GM18861 (cell line): Measurements from ENCODE around the gene MAPK7.

Source experiments
- ATAC-seq: cut with Tn5 transposase; IDR thresholded peaks from one replicate; pipeline ENCODE4 v1.9.1; 2021; ENCODE audit not compliant: unreplicated experiment

MAPK7 gene

GRCh38 chr17:19392303-19392702 is 14.0 kb downstream of the MAPK7 start:
- ATAC-seq = no peak

GRCh38 chr17:19397556-19398041 is 19.3 kb downstream of the MAPK7 start:
- ATAC-seq = no peak

GRCh38 chr17:19398301-19399181 is 20.2 kb downstream of the MAPK7 start:
- ATAC-seq = no peak

- no peak for ATAC-seq
Observed at GRCh38 chr17:19399750-19400450, 21.6 kb downstream of the MAPK7 start.

- ATAC-seq = no peak
Observed at GRCh38 chr17:19401321-19402010, 23.2 kb downstream of the MAPK7 start.

- no peak for ATAC-seq
Observed at GRCh38 chr17:19402171-19402570, 23.9 kb downstream of the MAPK7 start.

GRCh38 chr17:19403021-19403420 is 24.7 kb downstream of the MAPK7 start:
- ATAC-seq = no peak

GRCh38 chr17:19404264-19404663 is 26.0 kb downstream of the MAPK7 start:
- ATAC-seq = no peak

- ATAC-seq = no peak
Observed at GRCh38 chr17:19405114-19405513, 26.8 kb downstream of the MAPK7 start.

- no peak for ATAC-seq
Observed at GRCh38 chr17:19407601-19408345, 29.5 kb downstream of the MAPK7 start.

- no peak for ATAC-seq
Observed at GRCh38 chr17:19408346-19408710, 30.0 kb downstream of the MAPK7 start.

GRCh38 chr17:19409066-19409465 is 30.8 kb downstream of the MAPK7 start:
- no peak for ATAC-seq

GRCh38 chr17:19409509-19409908 is 31.2 kb downstream of the MAPK7 start:
- no peak for ATAC-seq

- ATAC-seq = no peak
Observed at GRCh38 chr17:19410091-19410490, 31.8 kb downstream of the MAPK7 start.

- no peak for ATAC-seq
Observed at GRCh38 chr17:19410875-19411620, 32.8 kb downstream of the MAPK7 start, which contains the start of gene RNF112. Gene RNF112, plus strand, starts transcription at chr17:19411232. Its CDS starts 177 bp downstream, at chr17:19411409.

- no peak for ATAC-seq
Observed at GRCh38 chr17:19411631-19412030, 33.3 kb downstream of the MAPK7 start.

GRCh38 chr17:19412510-19412909 is 34.2 kb downstream of the MAPK7 start:
- no peak for ATAC-seq

GRCh38 chr17:19412984-19413383 is 34.7 kb downstream of the MAPK7 start:
- no peak for ATAC-seq

GRCh38 chr17:19413761-19414160 is 35.5 kb downstream of the MAPK7 start:
- no peak for ATAC-seq
